Measurements from ENCODE around the gene SLC1A3.

DNA sequence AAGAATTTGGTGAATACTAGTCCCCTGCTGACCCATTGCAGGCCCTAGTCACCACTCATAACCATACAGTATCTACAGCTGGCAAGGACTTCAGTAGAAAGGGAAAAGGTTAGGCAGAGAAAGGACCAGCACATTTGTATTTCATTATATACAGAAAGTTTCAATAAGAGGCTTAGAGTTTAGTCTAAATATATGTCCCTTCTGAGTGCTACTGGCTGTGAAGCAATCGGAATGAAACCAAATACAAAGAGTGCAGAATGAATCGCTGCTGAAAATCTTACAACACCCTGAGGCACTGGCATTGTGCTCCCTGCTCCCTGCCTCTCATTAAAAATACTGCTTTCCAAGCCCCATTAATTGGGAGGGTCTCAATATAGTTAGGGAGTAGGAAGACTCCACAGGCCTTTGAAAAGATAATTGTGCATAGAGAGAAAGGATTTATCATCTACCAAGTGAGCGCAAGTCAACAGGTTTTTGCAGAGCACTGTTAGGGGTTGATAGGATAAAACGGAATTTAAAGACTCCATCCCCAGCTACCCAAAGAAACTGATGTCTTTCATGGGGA is 110.8 kb downstream of the SLC1A3 start:
- TF ChIP-seq, protein P1, sequence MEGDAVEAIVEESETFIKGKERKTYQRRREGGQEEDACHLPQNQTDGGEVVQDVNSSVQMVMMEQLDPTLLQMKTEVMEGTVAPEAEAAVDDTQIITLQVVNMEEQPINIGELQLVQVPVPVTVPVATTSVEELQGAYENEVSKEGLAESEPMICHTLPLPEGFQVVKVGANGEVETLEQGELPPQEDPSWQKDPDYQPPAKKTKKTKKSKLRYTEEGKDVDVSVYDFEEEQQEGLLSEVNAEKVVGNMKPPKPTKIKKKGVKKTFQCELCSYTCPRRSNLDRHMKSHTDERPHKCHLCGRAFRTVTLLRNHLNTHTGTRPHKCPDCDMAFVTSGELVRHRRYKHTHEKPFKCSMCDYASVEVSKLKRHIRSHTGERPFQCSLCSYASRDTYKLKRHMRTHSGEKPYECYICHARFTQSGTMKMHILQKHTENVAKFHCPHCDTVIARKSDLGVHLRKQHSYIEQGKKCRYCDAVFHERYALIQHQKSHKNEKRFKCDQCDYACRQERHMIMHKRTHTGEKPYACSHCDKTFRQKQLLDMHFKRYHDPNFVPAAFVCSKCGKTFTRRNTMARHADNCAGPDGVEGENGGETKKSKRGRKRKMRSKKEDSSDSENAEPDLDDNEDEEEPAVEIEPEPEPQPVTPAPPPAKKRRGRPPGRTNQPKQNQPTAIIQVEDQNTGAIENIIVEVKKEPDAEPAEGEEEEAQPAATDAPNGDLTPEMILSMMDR (IDR thresholded peaks at IDR 0.05), result no peak
- TF ChIP-seq POLR2A (IDR thresholded peaks at IDR 0.05), result no peak

Data from uterus (tissue), 2 donors.